ENCODE data around the gene ALKBH6. TPM values are rescaled to one million over a fixed set of nuclear protein-coding genes. Genes with fewer than 3 reads are reported as not detected.

ALKBH6 gene
- total and polyA plus RNA-seq, 9 of the 15 experiments (the other 6 are each of a cell fraction or from before 2014, with no cell fraction given) = 0.67 to 62.0 (median 34.5) TPM

- no peak for TF ChIP-seq THAP12 (CRISPR knock-in tag; IDR thresholded peaks at IDR 0.05)
- TF ChIP-seq GATA2 (CRISPR knock-in tag; IDR thresholded peaks at IDR 0.05) = no peak
- TF ChIP-seq ELF4 (CRISPR knock-in tag; IDR thresholded peaks at IDR 0.05) = peak; percentile 81; the same call in 1 of the 2 replicates
- TF ChIP-seq ZNF76 (CRISPR knock-in tag; IDR thresholded peaks at IDR 0.05; ENCODE audit: borderline replicate concordance) = no peak
- peak in 1 of 2 experiments; percentile 86; a peak in 2 of 4 replicates for TF ChIP-seq HDAC1 (IDR thresholded peaks at IDR 0.05)
- no peak for TF ChIP-seq ZNF778 (CRISPR knock-in tag; IDR thresholded peaks at IDR 0.05)
- TF ChIP-seq SMAD3 (CRISPR knock-in tag; conservative IDR thresholded peaks at IDR 0.05) = no peak
- TF ChIP-seq KDM2B (CRISPR knock-in tag; IDR thresholded peaks at IDR 0.05) = no peak
- 0 out of 2 replicates have a peak, but pooled peaks have one; percentile 38 for TF ChIP-seq PTBP1 (IDR thresholded peaks at IDR 0.05; ENCODE audit: low read depth, low read length)
- no peak for TF ChIP-seq PURB (CRISPR knock-in tag; IDR thresholded peaks at IDR 0.05; ENCODE audit: low read depth)
- TF ChIP-seq MAX (CRISPR knock-in tag; IDR thresholded peaks at IDR 0.05) = peak; percentile 82
- TF ChIP-seq MXI1 (IDR thresholded peaks at IDR 0.05; ENCODE audit: low read depth, low read length) = no peak
- TF ChIP-seq SAFB (IDR thresholded peaks at IDR 0.05; ENCODE audit: borderline replicate concordance, low read depth, low read length) = 0 out of 2 replicates have a peak, but pooled peaks have one; percentile 15
- peak; percentile 92 for TF ChIP-seq GABPB1 (CRISPR knock-in tag; IDR thresholded peaks at IDR 0.05)
- TF ChIP-seq NR1H2 (CRISPR knock-in tag; IDR thresholded peaks at IDR 0.05) = no peak
- peak; percentile 77; the same call in 1 of the 2 replicates for TF ChIP-seq SIN3B (IDR thresholded peaks at IDR 0.05; ENCODE audit: low read depth)
- peak; percentile 20 for TF ChIP-seq HMGN3 (IDR thresholded peaks at IDR 0.05; ENCODE audit: borderline replicate concordance, extremely low read depth, insufficient read length, low read depth, low read length)
- TF ChIP-seq NR0B1 (IDR thresholded peaks at IDR 0.05; ENCODE audit: partially characterized antibody) = no peak
- no peak for TF ChIP-seq CC2D1A (IDR thresholded peaks at IDR 0.05)
- peak; percentile 93 for TF ChIP-seq NR2C2 (CRISPR knock-in tag; IDR thresholded peaks at IDR 0.05)
- TF ChIP-seq NR2C2 (tag; IDR thresholded peaks at IDR 0.05) = peak; percentile 99
- peak; percentile 95 for TF ChIP-seq ELF2 (CRISPR knock-in tag; IDR thresholded peaks at IDR 0.05)
- TF ChIP-seq ATF6 (CRISPR knock-in tag; IDR thresholded peaks at IDR 0.05) = 0 out of 2 replicates have a peak, but pooled peaks have one; percentile 61
Measured at GRCh38 chr19:35995048-35995993, 18.7 kb downstream of the ALKBH6 start, which contains the start of gene SDHAF1 (continued).

All from K562 (cell line).